HG03139 (cell line): ENCODE measurements around the gene HTR6.

Source experiments
- ATAC-seq: cut with Tn5 transposase; IDR thresholded peaks from one replicate; pipeline ENCODE4 v1.9.1; 2021; ENCODE audit not compliant: unreplicated experiment

Gene HTR6

DNA sequence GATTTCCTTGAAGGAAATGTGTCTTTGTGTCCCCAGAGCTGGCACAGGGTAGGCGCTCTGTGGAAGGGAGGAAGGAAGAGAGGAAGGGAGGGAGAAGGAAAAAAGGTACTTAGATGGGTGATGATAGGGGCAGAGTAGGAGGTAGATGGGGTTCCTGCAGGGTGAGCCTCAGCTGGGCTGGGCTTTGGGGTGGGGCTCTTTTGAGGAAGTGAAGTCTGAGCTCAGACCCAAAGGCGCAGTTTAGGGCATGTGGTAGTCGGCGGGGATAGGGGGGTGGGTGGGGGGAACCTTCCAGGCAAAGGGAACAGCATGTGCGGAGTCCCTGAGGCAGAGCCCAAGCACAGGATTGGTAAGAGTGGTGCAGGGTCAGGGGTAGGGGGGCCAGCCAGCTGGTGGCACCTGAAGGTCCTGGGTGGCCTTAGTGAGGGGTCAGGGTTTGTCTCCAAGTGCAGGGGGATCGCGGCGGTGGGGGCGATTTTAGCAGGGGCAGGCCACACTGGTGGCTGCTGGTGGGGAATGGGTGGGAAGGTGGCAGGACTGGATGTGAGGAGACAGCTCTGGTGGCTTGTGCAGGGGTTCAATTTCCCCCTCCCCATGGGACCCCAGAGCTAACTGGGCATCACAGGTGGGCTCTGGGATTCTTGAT, 8.4 kb upstream of the HTR6 start:
- no peak for ATAC-seq

DNA sequence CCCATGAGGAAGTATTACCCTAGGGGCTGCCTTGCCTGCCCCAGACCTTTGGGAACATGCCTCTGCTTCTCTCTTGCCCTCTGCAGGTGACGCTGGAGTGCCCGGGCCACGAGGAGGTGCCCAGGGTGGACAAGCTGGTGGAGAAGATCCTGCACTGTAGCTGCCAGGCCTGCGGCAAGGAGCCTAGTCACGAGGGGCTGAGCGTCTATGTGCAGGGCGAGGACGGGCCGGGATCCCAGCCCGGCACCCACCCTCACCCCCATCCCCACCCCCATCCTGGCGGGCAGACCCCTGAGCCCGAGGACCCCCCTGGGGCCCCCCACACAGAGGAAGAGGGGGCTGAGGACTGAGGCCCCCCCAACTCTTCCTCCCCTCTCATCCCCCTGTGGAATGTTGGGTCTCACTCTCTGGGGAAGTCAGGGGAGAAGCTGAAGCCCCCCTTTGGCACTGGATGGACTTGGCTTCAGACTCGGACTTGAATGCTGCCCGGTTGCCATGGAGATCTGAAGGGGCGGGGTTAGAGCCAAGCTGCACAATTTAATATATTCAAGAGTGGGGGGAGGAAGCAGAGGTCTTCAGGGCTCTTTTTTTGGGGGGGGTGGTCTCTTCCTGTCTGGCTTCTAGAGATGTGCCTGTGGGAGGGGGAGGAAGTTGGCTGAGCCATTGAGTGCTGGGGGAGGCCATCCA, 7.8 kb upstream of the HTR6 start:
- no peak for ATAC-seq

DNA sequence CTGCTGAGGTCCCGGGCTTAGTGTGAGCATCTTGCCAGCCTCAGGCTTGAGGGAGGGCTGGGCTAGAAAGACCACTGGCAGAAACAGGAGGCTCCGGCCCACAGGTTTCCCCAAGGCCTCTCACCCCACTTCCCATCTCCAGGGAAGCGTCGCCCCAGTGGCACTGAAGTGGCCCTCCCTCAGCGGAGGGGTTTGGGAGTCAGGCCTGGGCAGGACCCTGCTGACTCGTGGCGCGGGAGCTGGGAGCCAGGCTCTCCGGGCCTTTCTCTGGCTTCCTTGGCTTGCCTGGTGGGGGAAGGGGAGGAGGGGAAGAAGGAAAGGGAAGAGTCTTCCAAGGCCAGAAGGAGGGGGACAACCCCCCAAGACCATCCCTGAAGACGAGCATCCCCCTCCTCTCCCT, 7.2 kb upstream of the HTR6 start:
- no peak for ATAC-seq

DNA sequence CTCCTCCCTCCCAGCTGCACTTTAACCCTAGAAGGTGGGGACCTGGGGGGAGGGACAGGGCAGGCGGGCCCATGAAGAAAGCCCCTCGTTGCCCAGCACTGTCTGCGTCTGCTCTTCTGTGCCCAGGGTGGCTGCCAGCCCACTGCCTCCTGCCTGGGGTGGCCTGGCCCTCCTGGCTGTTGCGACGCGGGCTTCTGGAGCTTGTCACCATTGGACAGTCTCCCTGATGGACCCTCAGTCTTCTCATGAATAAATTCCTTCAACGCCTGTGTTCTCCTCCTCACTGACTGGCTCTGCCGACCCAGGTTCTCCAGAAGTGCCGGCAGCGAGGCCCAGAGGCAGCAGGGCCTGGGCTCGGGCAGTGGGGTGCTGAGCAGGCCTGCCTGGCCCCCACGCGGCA, 6.5 kb upstream of the HTR6 start:
- ATAC-seq = no peak

DNA sequence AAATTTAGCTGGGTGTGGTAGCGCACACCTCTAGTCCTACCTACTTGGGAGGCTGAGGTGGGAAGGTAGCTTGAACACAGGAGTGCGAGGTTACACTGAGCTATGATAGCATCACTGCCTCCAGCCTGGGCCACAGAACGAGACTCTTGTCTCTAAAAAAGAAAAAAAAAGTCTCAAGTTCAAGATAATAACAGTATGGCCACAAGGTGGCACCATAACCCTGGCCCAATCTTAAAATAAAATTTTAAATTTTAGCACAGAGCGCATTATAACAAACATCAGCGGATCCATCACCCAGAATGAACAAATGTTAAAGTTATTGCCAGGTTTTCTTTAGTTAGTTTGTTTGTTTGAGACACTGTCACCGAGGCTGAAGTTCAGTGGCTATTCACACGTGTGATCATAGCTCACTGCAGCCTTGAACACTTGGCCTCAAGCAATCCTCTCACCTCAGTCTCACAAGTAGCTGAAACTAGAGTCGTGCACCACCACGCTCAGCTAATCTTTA, 2.9 kb upstream of the HTR6 start:
- ATAC-seq = no peak

DNA sequence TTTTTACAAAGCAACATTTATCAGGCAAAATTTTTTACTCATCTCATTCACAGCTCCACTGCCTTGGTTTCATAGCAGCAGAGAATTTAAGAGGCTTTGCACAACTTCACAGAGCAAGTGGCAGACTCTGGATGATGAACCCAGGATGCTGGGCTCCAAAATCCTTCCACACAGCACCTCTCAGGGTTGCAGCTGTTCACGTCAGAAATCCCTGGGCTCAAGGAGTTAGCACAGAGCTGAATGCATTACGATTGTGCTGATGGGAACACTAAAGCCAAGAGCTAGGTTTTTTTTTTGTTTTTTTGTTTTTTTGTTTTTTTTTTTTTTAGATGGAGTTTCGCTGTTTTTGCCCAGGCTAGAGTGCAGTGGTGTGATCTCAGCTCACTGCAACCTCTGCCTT, 2.4 kb upstream of the HTR6 start:
- no peak for ATAC-seq

DNA sequence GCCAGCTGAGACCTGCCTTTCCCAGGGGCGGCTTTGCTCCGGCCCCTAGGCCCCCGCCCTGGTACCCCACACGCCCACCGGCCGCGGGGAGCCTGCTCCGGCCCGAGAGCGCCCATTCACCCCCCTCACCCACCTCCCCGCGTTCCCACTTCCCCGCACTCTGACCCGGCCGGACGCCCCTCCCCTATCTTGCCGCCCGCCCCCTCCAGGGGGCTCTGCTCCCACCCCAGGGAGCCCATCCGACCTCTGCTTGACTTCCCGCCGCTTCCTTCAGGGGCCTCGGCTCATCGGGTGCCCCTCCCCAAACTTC, 466 bp downstream of the HTR6 start:
- no peak for ATAC-seq

DNA sequence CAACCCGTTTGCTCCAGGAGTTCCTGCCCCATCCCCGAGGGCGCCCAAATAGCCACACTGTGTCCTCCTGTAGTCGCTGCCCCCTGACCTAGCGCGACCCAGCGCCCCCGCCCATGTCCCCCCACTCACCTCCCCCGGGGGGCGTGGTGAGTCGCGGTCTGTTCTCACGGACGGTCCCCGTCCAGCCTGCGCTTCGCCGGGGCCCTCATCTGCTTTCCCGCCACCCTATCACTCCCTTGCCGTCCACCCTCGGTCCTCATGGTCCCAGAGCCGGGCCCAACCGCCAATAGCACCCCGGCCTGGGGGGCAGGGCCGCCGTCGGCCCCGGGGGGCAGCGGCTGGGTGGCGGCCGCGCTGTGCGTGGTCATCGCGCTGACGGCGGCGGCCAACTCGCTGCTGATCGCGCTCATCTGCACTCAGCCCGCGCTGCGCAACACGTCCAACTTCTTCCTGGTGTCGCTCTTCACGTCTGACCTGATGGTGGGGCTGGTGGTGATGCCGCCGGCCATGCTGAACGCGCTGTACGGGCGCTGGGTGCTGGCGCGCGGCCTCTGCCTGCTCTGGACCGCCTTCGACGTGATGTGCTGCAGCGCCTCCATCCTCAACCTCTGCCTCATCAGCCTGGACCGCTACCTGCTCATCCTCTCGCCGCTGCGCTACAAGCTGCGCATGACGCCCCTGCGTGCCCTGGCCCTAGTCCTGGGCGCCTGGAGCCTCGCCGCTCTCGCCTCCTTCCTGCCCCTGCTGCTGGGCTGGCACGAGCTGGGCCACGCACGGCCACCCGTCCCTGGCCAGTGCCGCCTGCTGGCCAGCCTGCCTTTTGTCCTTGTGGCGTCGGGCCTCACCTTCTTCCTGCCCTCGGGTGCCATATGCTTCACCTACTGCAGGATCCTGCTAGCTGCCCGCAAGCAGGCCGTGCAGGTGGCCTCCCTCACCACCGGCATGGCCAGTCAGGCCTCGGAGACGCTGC, 1.1 kb downstream of the HTR6 start:
- ATAC-seq = no peak

DNA sequence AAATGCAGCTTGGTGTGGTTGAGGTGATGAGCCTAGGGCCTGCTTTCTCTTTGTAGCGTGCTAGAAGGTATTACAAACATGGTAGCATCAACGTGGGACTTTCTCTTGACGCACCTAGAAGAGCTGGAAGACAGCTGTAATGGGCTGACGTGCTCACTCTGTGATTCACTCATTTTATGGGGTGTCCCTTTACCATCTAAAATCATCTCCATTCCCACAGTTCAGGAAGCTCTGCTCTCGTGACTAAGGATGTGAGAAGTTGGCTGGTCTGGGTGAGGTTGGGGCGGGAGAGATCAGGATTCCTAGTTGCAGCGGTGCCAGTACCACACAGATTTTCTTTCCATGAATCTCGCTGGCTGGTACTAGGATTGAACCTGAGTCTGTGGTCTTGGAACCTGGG, 4.2 kb downstream of the HTR6 start:
- no peak for ATAC-seq

DNA sequence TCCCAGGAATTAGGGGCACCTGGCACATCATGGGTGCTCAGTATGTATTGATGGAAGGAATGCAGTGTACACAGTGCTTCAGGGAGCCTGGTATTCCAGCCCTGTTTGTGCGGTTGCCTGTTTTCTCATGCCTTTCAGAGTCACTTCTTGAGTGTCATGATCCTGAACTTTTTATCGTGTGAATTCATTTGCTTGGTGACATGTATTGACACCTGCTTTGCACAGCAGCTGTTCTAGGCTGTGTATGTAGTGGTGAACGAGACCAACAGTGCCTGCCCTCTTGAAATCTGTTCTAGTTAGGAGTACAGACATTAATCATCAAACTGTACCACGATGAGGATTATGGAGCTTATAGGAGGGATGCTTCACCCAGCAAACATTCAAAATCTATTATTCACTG, 6.1 kb downstream of the HTR6 start:
- ATAC-seq = no peak

DNA sequence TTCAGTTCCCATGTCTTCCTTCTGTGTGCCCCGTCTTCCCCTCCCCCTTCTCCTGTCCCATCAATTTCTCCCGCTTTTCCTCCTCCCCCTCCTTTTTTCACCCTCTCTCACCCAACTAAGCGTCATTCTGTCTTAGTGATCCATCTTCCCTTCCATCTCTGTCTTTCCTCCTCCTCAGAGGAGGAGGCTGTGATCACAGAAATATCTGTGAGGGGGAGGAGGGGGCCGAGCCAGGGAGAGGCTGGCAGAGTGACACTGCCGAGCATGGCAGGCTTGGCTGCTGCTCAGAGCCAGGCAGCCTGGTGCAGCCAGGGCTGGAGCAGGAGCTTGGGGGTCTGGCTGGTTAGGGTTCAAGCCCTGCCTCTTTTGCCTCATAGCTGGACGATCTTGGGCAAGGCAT, 7.6 kb downstream of the HTR6 start:
- no peak for ATAC-seq

DNA sequence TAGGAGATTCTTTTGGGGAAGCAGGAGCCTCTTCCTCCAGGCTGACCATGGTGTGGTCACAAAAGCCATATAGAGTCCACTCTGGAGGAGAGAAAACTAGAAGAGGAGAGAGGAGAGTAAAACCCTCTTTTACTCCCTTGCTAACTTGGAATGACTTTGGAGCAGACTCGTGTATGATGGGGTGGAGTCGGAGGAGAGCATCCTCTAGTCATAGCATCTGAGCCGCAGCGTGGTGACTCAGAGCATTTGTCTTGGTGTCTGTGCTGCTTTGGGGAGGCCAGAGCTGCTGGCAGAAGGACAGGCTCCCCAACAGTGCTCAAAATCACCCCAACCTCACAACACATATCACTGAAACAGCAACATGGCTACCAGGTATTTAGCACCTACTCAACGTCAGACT, 11.1 kb downstream of the HTR6 start:
- ATAC-seq = no peak

DNA sequence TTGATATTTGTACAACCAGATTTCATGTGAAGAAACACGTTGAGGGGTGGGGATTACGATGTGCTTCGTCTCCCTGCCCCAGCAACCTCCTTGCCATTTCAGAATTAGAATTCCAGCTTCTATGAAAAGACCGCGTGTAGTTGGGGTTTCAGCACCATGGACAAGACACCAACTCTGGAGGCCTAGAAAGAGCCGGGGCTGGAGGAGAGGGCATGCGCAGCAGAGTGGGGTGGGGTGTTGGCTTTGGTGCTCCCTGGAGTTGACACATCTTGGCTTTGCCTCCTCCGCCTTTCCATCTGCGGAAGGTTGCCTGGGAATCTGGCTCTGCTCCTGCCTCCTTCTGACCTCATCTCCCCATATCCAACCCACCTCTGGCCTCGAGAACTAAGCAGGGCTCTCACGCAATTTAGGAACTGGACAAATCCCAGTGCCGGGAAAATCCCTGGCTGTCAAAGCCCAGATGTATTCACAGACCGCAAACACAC, 11.8 kb downstream of the HTR6 start:
- ATAC-seq = no peak

DNA sequence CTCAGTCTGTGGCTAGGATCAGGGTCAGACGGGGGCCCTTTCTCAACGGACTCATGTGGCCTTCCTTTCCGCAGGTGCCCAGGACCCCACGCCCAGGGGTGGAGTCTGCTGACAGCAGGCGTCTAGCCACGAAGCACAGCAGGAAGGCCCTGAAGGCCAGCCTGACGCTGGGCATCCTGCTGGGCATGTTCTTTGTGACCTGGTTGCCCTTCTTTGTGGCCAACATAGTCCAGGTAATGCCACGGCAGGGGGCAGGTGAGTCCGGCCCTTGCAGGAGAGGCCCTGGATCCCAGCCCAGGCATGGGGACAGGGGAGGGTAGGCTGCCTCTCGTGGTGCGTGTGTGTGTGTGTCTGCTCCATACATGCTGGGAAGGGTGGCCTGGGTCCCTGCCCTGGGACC, 13.8 kb downstream of the HTR6 start:
- ATAC-seq = no peak

DNA sequence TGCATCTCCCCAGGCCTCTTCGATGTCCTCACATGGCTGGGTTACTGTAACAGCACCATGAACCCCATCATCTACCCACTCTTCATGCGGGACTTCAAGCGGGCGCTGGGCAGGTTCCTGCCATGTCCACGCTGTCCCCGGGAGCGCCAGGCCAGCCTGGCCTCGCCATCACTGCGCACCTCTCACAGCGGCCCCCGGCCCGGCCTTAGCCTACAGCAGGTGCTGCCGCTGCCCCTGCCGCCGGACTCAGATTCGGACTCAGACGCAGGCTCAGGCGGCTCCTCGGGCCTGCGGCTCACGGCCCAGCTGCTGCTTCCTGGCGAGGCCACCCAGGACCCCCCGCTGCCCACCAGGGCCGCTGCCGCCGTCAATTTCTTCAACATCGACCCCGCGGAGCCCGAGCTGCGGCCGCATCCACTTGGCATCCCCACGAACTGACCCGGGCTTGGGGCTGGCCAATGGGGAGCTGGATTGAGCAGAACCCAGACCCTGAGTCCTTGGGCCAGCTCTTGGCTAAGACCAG, 14.3 kb downstream of the HTR6 start:
- ATAC-seq = no peak

DNA sequence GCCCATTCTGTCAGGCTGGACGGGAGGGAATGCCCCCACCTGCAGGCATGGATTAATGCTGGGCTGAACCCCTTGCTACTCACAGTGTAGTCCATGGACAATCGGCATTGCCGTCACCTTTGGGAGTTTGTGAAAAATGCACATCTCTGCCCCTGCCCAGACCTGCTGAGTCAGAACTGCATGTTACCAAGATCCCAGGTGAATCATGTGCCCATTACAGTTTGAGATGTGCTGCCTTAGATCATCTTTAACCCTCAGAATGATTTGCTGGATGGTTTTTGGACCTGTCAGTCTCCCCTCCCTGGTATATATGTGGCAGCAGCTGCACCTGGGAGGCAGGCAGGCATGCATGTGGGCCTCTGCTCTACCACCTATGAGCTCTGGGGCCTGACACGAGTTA, 15.0 kb downstream of the HTR6 start:
- ATAC-seq = no peak

DNA sequence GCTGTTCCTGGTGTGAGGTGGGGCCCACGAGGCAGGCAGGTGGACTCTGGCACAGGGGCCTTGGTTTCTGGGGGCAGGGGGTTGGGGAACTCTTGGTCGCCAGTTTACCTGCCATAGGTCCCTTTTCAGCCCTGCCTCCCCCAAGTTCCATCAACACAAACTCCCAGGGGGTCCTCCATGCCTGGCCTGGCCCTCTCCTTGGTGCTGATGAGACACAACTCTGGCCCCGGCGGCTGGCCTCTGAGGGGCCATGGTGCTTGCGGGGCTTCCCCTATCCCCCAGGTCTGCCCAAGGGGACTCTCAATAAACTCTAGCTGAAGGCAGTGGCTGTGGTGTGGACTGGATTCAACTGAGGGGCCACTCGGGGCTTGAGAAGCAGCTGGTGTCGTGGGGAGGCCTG, 16.0 kb downstream of the HTR6 start:
- ATAC-seq = no peak

DNA sequence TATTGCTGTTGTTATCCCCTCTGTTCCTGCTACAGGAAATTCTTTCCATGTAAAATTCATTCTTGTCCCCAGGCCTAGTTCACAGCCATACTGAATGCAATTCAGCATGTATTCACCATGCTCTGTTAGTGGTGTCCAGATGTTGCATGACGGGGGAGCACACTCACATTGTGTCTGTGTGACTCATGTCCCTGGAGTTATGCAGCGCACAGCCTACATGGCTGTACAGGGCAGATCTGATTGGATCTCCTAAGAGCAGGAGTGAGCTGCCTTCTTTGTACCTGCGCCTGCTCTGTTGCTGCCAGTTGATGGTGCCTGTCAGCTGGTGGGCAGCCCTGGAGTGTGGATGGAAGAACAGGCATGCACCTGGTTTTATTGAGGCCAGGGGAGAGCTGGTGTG, 17.6 kb downstream of the HTR6 start:
- no peak for ATAC-seq

DNA sequence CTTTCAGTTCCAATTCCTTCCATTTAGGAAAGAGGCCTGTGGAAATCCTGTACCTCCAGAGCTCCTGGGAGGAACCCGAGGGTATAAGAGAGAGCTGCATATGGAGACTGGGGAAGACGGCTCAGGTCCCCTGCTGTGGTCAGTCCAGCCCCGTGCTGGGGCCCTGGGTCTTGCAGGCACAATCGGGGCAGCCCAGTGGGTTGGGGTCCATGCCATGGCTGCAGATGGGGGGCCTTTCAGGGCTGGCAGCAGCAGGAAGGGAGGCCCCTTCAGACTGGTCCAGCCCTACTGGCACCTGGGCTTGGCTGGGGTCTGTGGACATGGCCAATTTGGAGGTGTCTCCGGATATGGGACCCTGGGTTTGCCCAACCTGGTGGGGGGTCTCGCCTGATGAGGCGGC, 18.2 kb downstream of the HTR6 start:
- ATAC-seq = no peak

DNA sequence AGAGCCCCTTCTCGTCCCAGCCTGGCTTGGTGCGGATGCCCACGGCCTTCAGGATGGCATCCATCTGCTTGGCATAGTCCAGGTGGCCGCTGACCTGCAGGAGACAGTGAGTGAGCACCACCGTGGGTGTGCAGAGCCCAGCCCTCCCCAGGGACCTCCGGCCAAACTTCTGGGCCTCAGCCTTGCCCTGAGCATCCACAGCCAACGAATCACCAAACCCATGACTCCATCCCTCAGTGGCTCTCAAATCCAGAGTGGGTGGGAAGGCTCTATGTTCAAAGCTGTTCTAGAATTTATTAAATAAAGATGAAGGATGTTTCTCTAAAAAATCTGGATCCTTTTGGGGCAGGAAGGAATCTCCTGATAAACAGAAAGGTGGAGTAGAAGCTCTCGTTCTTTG, 18.7 kb downstream of the HTR6 start:
- no peak for ATAC-seq

DNA sequence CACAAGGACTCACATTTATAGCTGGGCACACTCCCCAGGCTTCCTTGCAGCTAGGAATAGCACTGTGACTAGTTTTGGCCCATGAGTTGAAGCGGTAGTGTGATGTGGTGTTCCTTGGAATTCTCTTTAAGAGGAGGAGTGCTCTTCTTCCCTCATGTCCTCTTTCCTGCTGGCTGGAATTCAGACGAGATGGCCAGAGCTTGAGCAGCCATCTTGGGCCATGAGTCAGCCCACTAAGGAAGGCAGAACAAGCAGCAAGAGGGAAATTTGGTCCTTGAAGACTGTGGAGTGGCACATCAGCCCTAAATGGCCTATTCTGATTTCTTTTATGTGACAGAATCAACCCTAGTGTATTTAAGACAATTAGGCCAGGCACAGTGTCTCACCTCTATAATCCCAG, 20.0 kb downstream of the HTR6 start:
- no peak for ATAC-seq

DNA sequence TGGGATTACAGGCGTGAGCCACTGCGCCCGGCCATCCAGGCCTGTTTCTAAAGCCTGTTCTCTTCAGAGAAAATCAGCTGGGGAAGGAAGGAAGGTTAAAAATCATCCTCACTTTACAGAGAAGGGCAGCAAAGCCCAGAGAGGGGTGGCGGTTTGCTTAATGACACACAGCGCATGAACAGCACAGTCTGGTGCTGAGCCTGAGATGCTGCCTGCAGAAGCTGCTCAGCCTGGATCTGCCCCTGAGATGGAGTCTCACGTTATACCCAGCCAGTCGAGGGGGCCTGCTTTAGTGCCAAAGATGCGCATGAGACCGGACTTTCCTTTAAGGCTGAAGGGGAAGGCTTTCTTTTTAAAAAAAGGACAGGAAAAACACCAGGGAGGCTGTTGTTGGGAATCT, 21.3 kb downstream of the HTR6 start:
- ATAC-seq = no peak
